ENCODE data around the gene CYP4F3.
"Not testable (repeated sequence)": the region's sequence is repeated elsewhere in the genome, so short reads cannot be mapped to it uniquely, and the experiment has no call there.

CYP4F3 gene

DNA sequence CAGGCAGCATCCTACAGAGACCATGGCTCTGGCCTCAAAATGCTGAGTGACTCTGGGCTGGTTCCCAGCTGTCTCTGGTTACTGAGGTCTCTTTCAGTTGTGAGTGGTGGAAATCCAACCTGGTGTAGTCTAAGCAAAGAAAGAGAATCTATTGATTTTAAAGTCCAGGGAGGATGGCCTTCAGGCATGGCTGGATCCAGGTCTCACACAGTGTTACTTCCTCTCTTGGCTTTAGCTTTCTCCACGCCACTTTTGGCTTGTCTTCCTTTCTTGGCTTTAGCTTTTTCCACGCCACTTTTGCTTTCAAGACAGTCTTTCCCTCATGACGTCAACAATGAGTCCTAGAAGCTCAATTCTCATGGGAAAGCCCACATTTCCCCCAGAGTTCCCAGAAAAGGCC is 4.1 kb downstream of the CYP4F3 start:
- H3K4me3 ChIP-seq (ENCODE audit: low read length), result no peak overlapping the region
- H3K9me3 ChIP-seq (ENCODE audit: control insufficient read depth, insufficient read depth, low read length), result peaks cover 22% of the 10 kb centered on the region
- H3K27ac ChIP-seq (ENCODE audit: low read length), result no peak overlapping the region
- H3K4me1 ChIP-seq (ENCODE audit: control insufficient read depth, insufficient read depth, low read length), result no peaks in the 10 kb centered on the region; the same call in 1 of the 2 replicates
- DNase-seq (ENCODE audit: low read depth, low spot score), result no peak
- no peaks in the 10 kb centered on the region for H3K36me3 ChIP-seq (ENCODE audit: control insufficient read depth, insufficient read depth, low read length)
- no peaks in the 10 kb centered on the region for H3K27me3 ChIP-seq (ENCODE audit: control insufficient read depth, insufficient read depth, low read length)
- no CpG with 5 or more reads among the region's 3 CpGs for WGBS (ENCODE audit: insufficient coverage, insufficient read length)

- Histone ChIP-seq H3K27ac (ENCODE audit: low read length) (no peak overlapping the region), H3K36me3 (ENCODE audit: control insufficient read depth, insufficient read depth, low read length) (no peaks in the 10 kb centered on the region), H3K9me3 (ENCODE audit: control insufficient read depth, insufficient read depth, low read length) (peaks cover 13% of the 10 kb centered on the region), H3K4me1 (ENCODE audit: control insufficient read depth, insufficient read depth, low read length) (no peaks in the 10 kb centered on the region), H3K27me3 (ENCODE audit: control insufficient read depth, insufficient read depth, low read length) (no peaks in the 10 kb centered on the region), H3K4me3 (ENCODE audit: low read length) (no peak overlapping the region)
- no peak for DNase-seq (ENCODE audit: low read depth, low spot score)
- WGBS (ENCODE audit: insufficient coverage, insufficient read length), result no CpG with 5 or more reads among the region's 2 CpGs
These were observed 8.8 kb downstream of the CYP4F3 start for GRCh38 chr19:15649526-15649925.

DNA sequence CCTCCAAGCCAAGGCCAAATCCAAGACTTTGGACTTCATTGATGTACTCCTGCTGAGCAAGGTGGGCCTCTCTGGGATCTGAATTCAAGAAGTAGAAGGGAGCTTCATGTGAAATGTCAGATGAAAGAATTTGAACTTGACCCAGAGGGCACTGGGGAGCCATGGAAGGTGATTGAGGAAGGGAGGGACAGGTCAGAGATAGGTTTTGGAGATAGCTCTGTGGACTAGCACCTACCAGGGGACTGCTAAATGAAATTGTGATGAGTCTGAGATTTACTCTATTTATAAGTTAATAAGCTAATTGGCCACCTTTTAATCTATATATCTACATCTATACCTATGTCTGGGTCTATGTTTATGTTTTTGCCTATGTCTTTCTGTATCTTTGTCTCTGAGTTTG is 9.4 kb downstream of the CYP4F3 start:
- DNase-seq (ENCODE audit: low read depth, low spot score); H3K36me3 ChIP-seq (ENCODE audit: control insufficient read depth, insufficient read depth, low read length); H3K4me3 ChIP-seq (ENCODE audit: low read length); H3K27ac ChIP-seq (ENCODE audit: low read length); H3K4me1 ChIP-seq (ENCODE audit: control insufficient read depth, insufficient read depth, low read length); H3K27me3 ChIP-seq (ENCODE audit: control insufficient read depth, insufficient read depth, low read length): not testable (repeated sequence)
- H3K9me3 ChIP-seq (ENCODE audit: control insufficient read depth, insufficient read depth, low read length), result peaks cover 13% of the 10 kb centered on the region

- no CpG with 5 or more reads among the region's 3 CpGs for WGBS (ENCODE audit: insufficient coverage, insufficient read length)
- peaks cover 8% of the 10 kb centered on the region for H3K9me3 ChIP-seq (ENCODE audit: control insufficient read depth, insufficient read depth, low read length)
These were observed 11.1 kb downstream of the CYP4F3 start for GRCh38 chr19:15651791-15652190.

GRCh38 chr19:15652559-15653278 is 12.0 kb downstream of the CYP4F3 start:
- WGBS (ENCODE audit: insufficient coverage, insufficient read length), result no CpG with 5 or more reads among the region's 8 CpGs
- H3K36me3 ChIP-seq (ENCODE audit: control insufficient read depth, insufficient read depth, low read length), result no peaks in the 10 kb centered on the region
- no peaks in the 10 kb centered on the region for H3K4me1 ChIP-seq (ENCODE audit: control insufficient read depth, insufficient read depth, low read length)
- H3K9me3 ChIP-seq (ENCODE audit: control insufficient read depth, insufficient read depth, low read length), result peaks cover 8% of the 10 kb centered on the region
- DNase-seq (ENCODE audit: low read depth, low spot score), result no peak
- H3K4me3 ChIP-seq (ENCODE audit: low read length), result no peak overlapping the region
- H3K27me3 ChIP-seq (ENCODE audit: control insufficient read depth, insufficient read depth, low read length), result no peaks in the 10 kb centered on the region
- H3K27ac ChIP-seq (ENCODE audit: low read length), result no peak overlapping the region

More at GRCh38 chr19:15651791-15652190, 11.1 kb downstream of the CYP4F3 start:
- no peaks in the 10 kb centered on the region for H3K4me1 ChIP-seq (ENCODE audit: control insufficient read depth, insufficient read depth, low read length)
- H3K36me3 ChIP-seq (ENCODE audit: control insufficient read depth, insufficient read depth, low read length), result no peaks in the 10 kb centered on the region
- no peak overlapping the region for H3K4me3 ChIP-seq (ENCODE audit: low read length)
- no peak overlapping the region for H3K27ac ChIP-seq (ENCODE audit: low read length)
- H3K27me3 ChIP-seq (ENCODE audit: control insufficient read depth, insufficient read depth, low read length), result no peaks in the 10 kb centered on the region
- DNase-seq (ENCODE audit: low read depth, low spot score), result no peak

DNA sequence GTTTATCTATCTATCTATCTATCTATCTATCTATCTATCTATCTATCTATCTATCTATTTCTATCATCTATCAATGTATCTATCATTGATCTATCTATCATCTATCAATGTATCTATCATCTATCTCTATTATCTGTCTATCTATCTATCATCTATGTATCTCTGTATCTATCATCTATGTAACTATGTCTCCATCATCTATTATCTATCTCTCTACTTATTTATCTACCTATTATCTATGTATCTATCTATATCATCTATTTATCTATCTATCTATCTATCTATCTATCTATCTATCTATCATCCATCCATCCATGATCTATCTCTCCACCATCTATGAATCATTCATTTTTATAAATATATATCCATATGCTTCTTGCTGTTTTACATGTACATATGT is 15.8 kb downstream of the CYP4F3 start:
- no peak for DNase-seq (ENCODE audit: low read depth, low spot score)
- no peak overlapping the region for H3K27ac ChIP-seq (ENCODE audit: low read length)
- no peaks in the 10 kb centered on the region for H3K27me3 ChIP-seq (ENCODE audit: control insufficient read depth, insufficient read depth, low read length)
- no peak overlapping the region for H3K4me3 ChIP-seq (ENCODE audit: low read length)
- H3K9me3 ChIP-seq (ENCODE audit: control insufficient read depth, insufficient read depth, low read length), result 0 out of 2 replicates have a peak, but pooled peaks cover 2% of the 10 kb centered on the region
- H3K4me1 ChIP-seq (ENCODE audit: control insufficient read depth, insufficient read depth, low read length), result no peaks in the 10 kb centered on the region
- H3K36me3 ChIP-seq (ENCODE audit: control insufficient read depth, insufficient read depth, low read length), result no peaks in the 10 kb centered on the region

DNA sequence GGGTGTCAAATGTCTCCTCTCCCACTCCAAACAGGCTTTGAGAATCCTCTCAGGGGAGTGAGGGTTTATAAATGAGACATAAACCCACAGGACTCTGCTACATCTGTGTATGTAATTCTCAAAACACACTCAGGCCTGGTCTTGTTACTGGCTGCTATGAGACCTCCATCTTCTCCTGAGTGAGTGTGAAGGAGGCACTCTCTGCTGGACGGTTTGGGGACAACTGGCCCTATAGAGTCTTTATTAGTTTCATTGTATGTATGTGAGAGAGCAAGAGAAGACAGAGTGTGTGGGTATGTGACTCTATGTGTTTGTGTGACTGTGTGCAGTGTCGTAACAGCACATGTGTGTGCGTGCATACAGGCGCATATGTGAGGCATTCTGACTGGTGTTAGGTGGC is 22.6 kb downstream of the CYP4F3 start:
- Histone ChIP-seq H3K36me3 (ENCODE audit: control insufficient read depth, insufficient read depth, low read length) (no peaks in the 10 kb centered on the region), H3K9me3 (ENCODE audit: control insufficient read depth, insufficient read depth, low read length) (peaks cover 15% of the 10 kb centered on the region), H3K4me1 (ENCODE audit: control insufficient read depth, insufficient read depth, low read length) (no peaks in the 10 kb centered on the region), H3K27me3 (ENCODE audit: control insufficient read depth, insufficient read depth, low read length) (no peaks in the 10 kb centered on the region), H3K4me3 (ENCODE audit: low read length) (no peak overlapping the region), H3K27ac (ENCODE audit: low read length) (no peak overlapping the region)
- DNase-seq (ENCODE audit: low read depth, low spot score), result no peak
- WGBS (ENCODE audit: insufficient coverage, insufficient read length), result no CpG with 5 or more reads among the region's 4 CpGs

GRCh38 chr19:15666186-15666585 is 25.5 kb downstream of the CYP4F3 start:
- no peaks in the 10 kb centered on the region for H3K27me3 ChIP-seq (ENCODE audit: control insufficient read depth, insufficient read depth, low read length)
- peaks cover 21% of the 10 kb centered on the region for H3K9me3 ChIP-seq (ENCODE audit: control insufficient read depth, insufficient read depth, low read length)
- H3K4me3 ChIP-seq (ENCODE audit: low read length), result no peak overlapping the region
- WGBS (ENCODE audit: insufficient coverage, insufficient read length), result no CpG with 5 or more reads among the region's 1 CpG
- no peaks in the 10 kb centered on the region for H3K4me1 ChIP-seq (ENCODE audit: control insufficient read depth, insufficient read depth, low read length)
- H3K27ac ChIP-seq (ENCODE audit: low read length), result no peak overlapping the region
- no peaks in the 10 kb centered on the region for H3K36me3 ChIP-seq (ENCODE audit: control insufficient read depth, insufficient read depth, low read length)
- DNase-seq (ENCODE audit: low read depth, low spot score), result no peak

GRCh38 chr19:15666883-15667282 is 26.2 kb downstream of the CYP4F3 start:
- DNase-seq (ENCODE audit: low read depth, low spot score), result no peak
- Histone ChIP-seq H3K4me1 (ENCODE audit: control insufficient read depth, insufficient read depth, low read length) (no peaks in the 10 kb centered on the region), H3K36me3 (ENCODE audit: control insufficient read depth, insufficient read depth, low read length) (no peaks in the 10 kb centered on the region), H3K9me3 (ENCODE audit: control insufficient read depth, insufficient read depth, low read length) (peaks cover 21% of the 10 kb centered on the region), H3K27me3 (ENCODE audit: control insufficient read depth, insufficient read depth, low read length) (no peaks in the 10 kb centered on the region), H3K4me3 (ENCODE audit: low read length) (no peak overlapping the region), H3K27ac (ENCODE audit: low read length) (no peak overlapping the region)
- no CpG with 5 or more reads among the region's 4 CpGs for WGBS (ENCODE audit: insufficient coverage, insufficient read length)

DNA sequence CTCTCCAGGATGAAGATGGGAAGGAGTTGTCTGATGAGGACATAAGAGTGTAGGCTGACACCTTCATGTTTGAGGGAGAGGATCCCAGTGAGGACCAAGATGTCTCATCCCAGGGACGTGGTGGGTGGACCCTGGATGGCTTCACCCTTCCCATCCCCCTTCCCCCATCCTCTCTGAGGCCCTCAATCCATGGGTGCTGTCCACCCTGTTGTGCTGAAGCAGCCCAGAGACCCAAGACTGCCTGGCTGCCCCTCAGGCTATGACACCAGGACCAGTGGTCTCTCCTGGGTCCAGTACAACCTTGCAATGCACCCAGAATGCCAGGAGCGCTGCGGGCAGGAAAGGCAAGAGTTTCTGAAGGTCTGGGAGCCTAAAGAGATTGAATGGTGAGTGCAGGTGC is 28.7 kb downstream of the CYP4F3 start:
- H3K36me3 ChIP-seq (ENCODE audit: control insufficient read depth, insufficient read depth, low read length), result no peaks in the 10 kb centered on the region
- H3K9me3 ChIP-seq (ENCODE audit: control insufficient read depth, insufficient read depth, low read length), result peaks cover 25% of the 10 kb centered on the region
- no peaks in the 10 kb centered on the region for H3K4me1 ChIP-seq (ENCODE audit: control insufficient read depth, insufficient read depth, low read length)
- no CpG with 5 or more reads among the region's 3 CpGs for WGBS (ENCODE audit: insufficient coverage, insufficient read length)
- no peak for DNase-seq (ENCODE audit: low read depth, low spot score)
- H3K4me3 ChIP-seq (ENCODE audit: low read length), result no peak overlapping the region
- H3K27ac ChIP-seq (ENCODE audit: low read length), result no peak overlapping the region
- no peaks in the 10 kb centered on the region for H3K27me3 ChIP-seq (ENCODE audit: control insufficient read depth, insufficient read depth, low read length)

DNA sequence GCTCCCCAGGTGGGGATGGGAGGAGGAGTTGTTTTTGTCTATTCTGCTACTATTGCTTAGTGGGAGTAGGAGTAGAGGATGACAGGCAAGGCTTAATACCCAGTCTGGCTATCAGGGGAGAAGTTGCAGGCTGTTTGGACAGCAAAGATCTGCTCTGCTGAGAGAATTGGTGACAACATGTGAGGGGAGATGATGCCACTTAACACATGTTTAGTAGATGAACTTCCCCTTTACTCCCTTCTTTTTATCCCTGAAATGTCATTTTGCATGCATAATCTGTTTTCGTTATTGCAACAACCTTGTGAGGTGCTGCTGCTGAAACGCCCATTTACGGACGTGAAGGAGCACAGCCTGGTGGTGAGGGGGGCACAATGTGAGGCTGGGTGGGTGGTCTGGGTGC is 29.2 kb downstream of the CYP4F3 start:
- no peak for DNase-seq (ENCODE audit: low read depth, low spot score)
- Histone ChIP-seq H3K4me3 (ENCODE audit: low read length) (no peak overlapping the region; the same call in 1 of the 2 replicates), H3K27ac (ENCODE audit: low read length) (no peak overlapping the region), H3K4me1 (ENCODE audit: control insufficient read depth, insufficient read depth, low read length) (no peaks in the 10 kb centered on the region), H3K9me3 (ENCODE audit: control insufficient read depth, insufficient read depth, low read length) (peaks cover 22% of the 10 kb centered on the region), H3K36me3 (ENCODE audit: control insufficient read depth, insufficient read depth, low read length) (no peaks in the 10 kb centered on the region), H3K27me3 (ENCODE audit: control insufficient read depth, insufficient read depth, low read length) (no peaks in the 10 kb centered on the region)
- WGBS (ENCODE audit: insufficient coverage, insufficient read length), result no CpG with 5 or more reads among the region's 4 CpGs
